ENCODE data around the gene TECR.
"Not testable (repeated sequence)": the region's sequence is repeated elsewhere in the genome, so short reads cannot be mapped to it uniquely, and the experiment has no call there.

The TECR gene

GRCh38 chr19:14561847-14562351 is 32.5 kb downstream of the TECR start:
- DNase-seq (ENCODE audit: low read depth in 2 of 2), result no peak

GRCh38 chr19:14562660-14563589 is 33.5 kb downstream of the TECR start:
- DNase-seq (ENCODE audit: low read depth in 2 of 2), result no peak

- DNase-seq (ENCODE audit: low read depth in 2 of 2), result no peak
Observed at GRCh38 chr19:14563590-14563926, 34.2 kb downstream of the TECR start.

- DNase-seq (ENCODE audit: low read depth in 2 of 2), result peak in 1 of 2 experiments; percentile 57
Observed at GRCh38 chr19:14563989-14564651, 34.7 kb downstream of the TECR start.

GRCh38 chr19:14564652-14565297 is 35.4 kb downstream of the TECR start:
- DNase-seq (ENCODE audit: low read depth in 2 of 2), result not testable (repeated sequence)

GRCh38 chr19:14565298-14565679 is 35.9 kb downstream of the TECR start:
- DNase-seq (ENCODE audit: low read depth in 2 of 2), result no peak

- DNase-seq (ENCODE audit: low read depth in 2 of 2), result no peak
Observed at GRCh38 chr19:14565765-14566711, 36.6 kb downstream of the TECR start.

- DNase-seq (ENCODE audit: low read depth in 2 of 2), result no peak
Observed at GRCh38 chr19:14566712-14567077, 37.3 kb downstream of the TECR start.

- DNase-seq (ENCODE audit: low read depth in 2 of 2), result no peak
Observed at GRCh38 chr19:14567079-14567478, 37.7 kb downstream of the TECR start.

- DNase-seq (ENCODE audit: low read depth in 2 of 2), result no peak
Observed at GRCh38 chr19:14570864-14571527, 41.6 kb downstream of the TECR start.

- DNase-seq (ENCODE audit: low read depth in 2 of 2), result peak; percentile 80 to 85
Observed at GRCh38 chr19:14571695-14572490, 42.5 kb downstream of the TECR start, which contains the start of gene NDUFB7. Gene NDUFB7 (minus strand): TSS chr19:14572066. CDS start chr19:14572000, 66 bp downstream.

GRCh38 chr19:14575428-14575980 is 46.1 kb downstream of the TECR start:
- DNase-seq (ENCODE audit: low read depth in 2 of 2), result no peak

GRCh38 chr19:14576363-14576762 is 47.0 kb downstream of the TECR start:
- DNase-seq (ENCODE audit: low read depth in 2 of 2), result no peak

GRCh38 chr19:14577264-14577663 is 47.9 kb downstream of the TECR start:
- no peak for DNase-seq (ENCODE audit: low read depth in 2 of 2)

GRCh38 chr19:14577885-14578427 is 48.6 kb downstream of the TECR start:
- no peak for DNase-seq (ENCODE audit: low read depth in 2 of 2)

GRCh38 chr19:14580623-14581237 is 51.3 kb downstream of the TECR start:
- DNase-seq (ENCODE audit: low read depth in 2 of 2), result peak; percentile 31 to 64

GRCh38 chr19:14582894-14583340 is 53.5 kb downstream of the TECR start, which contains the start of gene CLEC17A:
Gene CLEC17A (plus strand): TSS chr19:14583084. CDS start chr19:14583161, 77 bp downstream.
- no peak for DNase-seq (ENCODE audit: low read depth in 2 of 2)

GRCh38 chr19:14584372-14584771 is 55.0 kb downstream of the TECR start:
- not testable (repeated sequence) for DNase-seq (ENCODE audit: low read depth in 2 of 2)

All from stimulated activated CD4-positive, alpha-beta T cell treated with anti-CD3 and anti-CD28 coated beads, Interleukin-12 subunit alpha, Interleukin-12 subunit beta, amount 100 ng/mL, for 24 hours (primary cell).